Activated CD8-positive, alpha-beta T cell treated with anti-CD3 and anti-CD28 coated beads, Interleukin-2, amount 10 ng/mL, durations not matched to agents 7 days and 5 days (primary cell): Measurements from ENCODE around the gene SEMA4B. TPM values are rescaled to one million over a fixed set of nuclear protein-coding genes. Genes with fewer than 3 reads are reported as not detected.

Source experiments
- ATAC-seq: fragments of 150-1000 bp; cut with Tn5 transposase; one replicate; pipeline ENCODE4 v1.10.0; 2021; ENCODE audit warnings: moderate library complexity
- CTCF ChIA-PET: fragments of 350-600 bp; sonication (Branson Sonifier 250); formaldehyde crosslinking; loops from one replicate; lab custom pipeline; 2021; ENCODE audit warnings: antibody characterized with exemption; lab: Charles Lee
- POLR2A ChIA-PET: fragments of 350-600 bp; sonication (Branson Sonifier 250); formaldehyde crosslinking; loops from one replicate; lab custom pipeline; 2021; ENCODE audit warnings: antibody characterized with exemption; lab: Charles Lee
- DNase-seq: peaks from one replicate; pipeline ENCODE4 v3.0.0-alpha.2; 2020
- H3K27ac Mint-ChIP-seq: one replicate; pipeline ENCODE4 v1.8.0; 2021; ENCODE audit warnings: mild to moderate bottlenecking, mixed read lengths
- H3K27me3 Mint-ChIP-seq: one replicate; pipeline ENCODE4 v1.8.0; 2021; ENCODE audit warnings: low read depth, mixed read lengths
- H3K36me3 Mint-ChIP-seq: one replicate; pipeline ENCODE4 v1.8.0; 2021; ENCODE audit warnings: low read depth, mixed read lengths
- H3K4me1 Mint-ChIP-seq: one replicate; pipeline ENCODE4 v1.8.0; 2021; ENCODE audit warnings: low read depth, mixed read lengths
- H3K4me3 Mint-ChIP-seq: one replicate; pipeline ENCODE4 v1.8.0; 2021; ENCODE audit warnings: mild to moderate bottlenecking, mixed read lengths
- H3K9me3 Mint-ChIP-seq: one replicate; pipeline ENCODE4 v1.8.0; 2022; ENCODE audit warnings: mixed read lengths; ENCODE audit not compliant: insufficient read depth
- total RNA-seq, 2 experiments: library from RNA; stranded (reverse); gene quantifications; one replicate each; pipeline ENCODE4 v1.2.3, GENCODE V29; 2021

SEMA4B gene
- total RNA-seq, 2 experiments from 2014 or later: 8.6 to 11.2 TPM

DNA sequence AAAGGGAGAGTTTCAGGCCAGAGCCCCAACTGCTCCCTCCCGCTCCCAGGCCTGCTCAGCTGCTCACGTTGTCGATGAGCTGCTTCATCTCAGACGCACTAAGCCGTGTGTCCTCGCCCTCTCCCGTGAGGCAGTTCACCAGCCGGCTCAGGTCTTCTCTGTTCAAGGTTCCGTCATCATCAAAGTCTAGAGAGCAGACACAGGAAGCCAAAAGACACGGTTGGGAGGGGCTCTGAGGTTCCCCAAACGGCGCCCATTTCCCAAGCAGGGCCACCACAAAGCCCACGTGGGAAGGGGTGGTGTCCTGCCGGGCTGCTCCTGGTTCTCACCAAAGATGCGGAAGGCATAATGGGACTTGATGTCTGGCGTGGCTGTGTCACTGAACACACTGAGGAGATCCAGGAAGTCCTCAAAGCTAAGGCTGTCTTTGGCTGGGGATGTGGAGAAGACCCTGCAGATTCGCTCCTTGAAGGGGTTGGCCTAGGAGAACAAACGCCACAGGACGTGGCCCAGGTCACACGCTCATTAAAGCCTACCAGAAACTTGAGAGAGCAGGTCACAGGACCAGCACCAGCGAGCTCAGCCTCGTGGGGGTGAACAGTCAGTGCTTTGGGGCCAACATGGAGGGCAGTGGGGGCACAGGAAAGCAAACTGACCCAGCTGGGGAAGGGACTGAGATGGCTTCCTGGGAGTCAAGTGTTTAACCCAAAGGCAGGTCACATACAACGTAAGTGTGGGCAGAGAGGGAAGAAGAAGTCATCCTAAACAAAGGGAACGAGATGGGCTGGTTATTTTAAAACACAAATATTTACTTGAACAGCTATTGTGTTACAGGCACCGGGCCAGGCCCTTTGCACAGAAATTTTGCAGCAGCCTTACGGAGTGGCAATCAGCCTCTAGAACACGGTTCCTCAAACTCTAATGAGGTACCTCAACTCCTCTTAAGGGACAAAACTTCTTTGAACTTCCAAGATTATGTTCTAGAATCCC, 30.2 kb downstream of the SEMA4B start:
- Mint-ChIP-seq H3K4me3 (peak overlapping the region; percentile 92), H3K9me3 (no peaks in the 10 kb centered on the region), H3K27me3 (no peaks in the 10 kb centered on the region), H3K27ac (peak overlapping the region; percentile 93), H3K4me1 (peaks cover 50% of the 10 kb centered on the region), H3K36me3 (peaks cover 36% of the 10 kb centered on the region)
- POLR2A ChIA-PET: interaction anchor here (0.6 to 4.7 kb wide), 9 partner anchors 14 to 614 kb away, joined by 3 to 35 read pairs (median 3); partner anchors contain the start of genes IDH2, NGRN and SEMA4B
- peak; percentile 89 for DNase-seq
- ATAC-seq: peak; percentile 64
- CTCF ChIA-PET: interaction anchor here (0.8 to 4.0 kb wide), 11 partner anchors 9 to 701 kb away, joined by 3 to 21 read pairs (median 4); partner anchors contain the start of genes HDDC3 and SEMA4B

DNA sequence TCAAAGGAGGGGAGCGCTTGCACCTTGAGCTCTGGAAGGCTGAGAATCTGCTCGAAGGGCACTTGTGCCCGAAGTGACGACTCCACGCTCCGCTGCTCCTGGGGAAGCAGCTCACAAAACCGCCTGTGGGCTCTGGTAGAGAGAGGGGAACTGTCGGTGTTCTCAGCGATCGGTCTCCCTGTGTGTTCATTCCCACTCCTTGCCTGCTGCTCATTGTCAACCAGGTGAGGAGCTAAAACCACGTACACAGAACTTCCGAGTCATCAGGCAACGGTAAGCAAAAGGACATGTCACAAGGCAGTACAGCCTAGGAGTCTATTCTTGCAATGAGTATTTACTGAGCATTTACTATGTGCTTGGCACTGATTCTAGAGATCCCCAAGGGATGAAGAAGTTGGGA, 31.1 kb downstream of the SEMA4B start:
- CTCF ChIA-PET: interaction anchor here (1.3 to 4.0 kb wide), 7 partner anchors 10 to 700 kb away, joined by 3 to 21 read pairs (median 8); partner anchors contain the start of genes HDDC3 and SEMA4B
- no peak for ATAC-seq
- Mint-ChIP-seq H3K4me3 (peak overlapping the region; percentile 92), H3K27ac (peak overlapping the region; percentile 93), H3K27me3 (no peaks in the 10 kb centered on the region), H3K36me3 (peaks cover 38% of the 10 kb centered on the region), H3K9me3 (no peaks in the 10 kb centered on the region), H3K4me1 (peaks cover 50% of the 10 kb centered on the region)
- POLR2A ChIA-PET: interaction anchor here (0.9 to 4.7 kb wide), 6 partner anchors 27 to 146 kb away, joined by 3 to 35 read pairs (median 5); partner anchors contain the start of genes IDH2, NGRN and SEMA4B
- DNase-seq: no peak

GRCh38 chr15:90232941-90233386, 31.8 kb downstream of the SEMA4B start:
- H3K4me1 Mint-ChIP-seq: peaks cover 50% of the 10 kb centered on the region
- H3K36me3 Mint-ChIP-seq: peaks cover 38% of the 10 kb centered on the region
- POLR2A ChIA-PET: interaction anchor here (0.6 to 4.7 kb wide), 12 partner anchors 10 to 159 kb away, joined by 3 to 35 read pairs (median 7); partner anchors contain the start of genes IDH2, IQGAP1, NGRN and SEMA4B
- H3K4me3 Mint-ChIP-seq: peak overlapping the region; percentile 92
- ATAC-seq: no peak
- peak overlapping the region; percentile 93 for H3K27ac Mint-ChIP-seq
- CTCF ChIA-PET: interaction anchor here (1.0 to 4.0 kb wide), 11 partner anchors 11 to 493 kb away, joined by 3 to 17 read pairs (median 3); partner anchors contain the start of genes IDH2, NGRN and SEMA4B
- H3K27me3 Mint-ChIP-seq: no peaks in the 10 kb centered on the region
- no peaks in the 10 kb centered on the region for H3K9me3 Mint-ChIP-seq
- no peak for DNase-seq

DNA sequence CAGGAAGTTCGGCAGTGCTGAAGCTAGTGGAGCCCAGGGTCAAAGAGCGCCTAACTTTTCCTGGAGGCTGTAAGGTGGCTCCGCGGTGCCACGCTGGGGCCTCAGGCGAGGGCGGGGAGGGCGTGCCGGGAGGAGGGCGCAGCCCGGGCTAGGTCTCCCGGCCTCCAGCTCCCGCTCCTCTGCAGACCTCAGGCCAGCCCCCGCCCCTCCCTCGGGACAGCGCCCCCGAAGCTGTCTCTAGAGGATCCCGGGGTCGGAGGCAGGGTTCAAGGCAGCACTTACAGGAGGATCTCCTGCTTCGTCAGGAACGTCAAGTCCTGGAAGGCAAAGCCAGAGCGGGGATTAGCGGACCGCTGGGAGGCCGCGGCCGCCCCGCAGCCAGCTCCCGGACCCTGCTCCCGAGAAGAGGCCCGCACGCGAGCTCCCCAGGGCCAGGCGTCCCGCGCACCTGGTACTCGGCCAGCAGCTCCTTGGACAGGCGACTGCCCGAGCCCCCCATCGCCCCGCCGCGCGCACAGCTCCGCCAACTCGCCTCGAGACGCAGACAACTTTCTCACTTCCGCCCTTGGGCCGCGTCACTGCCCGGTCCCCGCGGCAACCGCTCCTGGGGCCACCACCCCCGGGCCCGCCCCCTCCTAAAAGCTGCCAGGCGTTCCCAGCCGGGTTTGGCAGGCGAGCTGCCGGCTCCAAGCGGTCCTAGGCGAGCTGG, 32.4 kb downstream of the SEMA4B start, which contains the start of gene CIB1:
CIB1 (minus strand) TSS at position 555 of the 709 bp plus-strand sequence; CDS start at position 499, 56 bp downstream.
- ChIA-PET POLR2A (interaction anchor here (0.6 to 4.7 kb wide), 18 partner anchors 10 to 727 kb away, joined by 3 to 35 read pairs (median 4); partner anchors contain the start of genes AP3S2, HDDC3, IDH2 and IQGAP1), CTCF (interaction anchor here (1.0 to 4.0 kb wide), 11 partner anchors 12 to 493 kb away, joined by 3 to 17 read pairs (median 3); partner anchors contain the start of genes IDH2, NGRN, SEMA4B and TTLL13)
- Mint-ChIP-seq H3K27ac (peak within 1 kb of the TSS; percentile 93), H3K9me3 (no peaks in the 10 kb centered on the region), H3K27me3 (no peaks in the 10 kb centered on the region), H3K36me3 (peaks cover 43% of the 10 kb centered on the region), H3K4me3 (peak within 1 kb of the TSS; percentile 92), H3K4me1 (peaks cover 56% of the 10 kb centered on the region)
- DNase-seq: peak; percentile 97
- peak; percentile 85 for ATAC-seq

DNA sequence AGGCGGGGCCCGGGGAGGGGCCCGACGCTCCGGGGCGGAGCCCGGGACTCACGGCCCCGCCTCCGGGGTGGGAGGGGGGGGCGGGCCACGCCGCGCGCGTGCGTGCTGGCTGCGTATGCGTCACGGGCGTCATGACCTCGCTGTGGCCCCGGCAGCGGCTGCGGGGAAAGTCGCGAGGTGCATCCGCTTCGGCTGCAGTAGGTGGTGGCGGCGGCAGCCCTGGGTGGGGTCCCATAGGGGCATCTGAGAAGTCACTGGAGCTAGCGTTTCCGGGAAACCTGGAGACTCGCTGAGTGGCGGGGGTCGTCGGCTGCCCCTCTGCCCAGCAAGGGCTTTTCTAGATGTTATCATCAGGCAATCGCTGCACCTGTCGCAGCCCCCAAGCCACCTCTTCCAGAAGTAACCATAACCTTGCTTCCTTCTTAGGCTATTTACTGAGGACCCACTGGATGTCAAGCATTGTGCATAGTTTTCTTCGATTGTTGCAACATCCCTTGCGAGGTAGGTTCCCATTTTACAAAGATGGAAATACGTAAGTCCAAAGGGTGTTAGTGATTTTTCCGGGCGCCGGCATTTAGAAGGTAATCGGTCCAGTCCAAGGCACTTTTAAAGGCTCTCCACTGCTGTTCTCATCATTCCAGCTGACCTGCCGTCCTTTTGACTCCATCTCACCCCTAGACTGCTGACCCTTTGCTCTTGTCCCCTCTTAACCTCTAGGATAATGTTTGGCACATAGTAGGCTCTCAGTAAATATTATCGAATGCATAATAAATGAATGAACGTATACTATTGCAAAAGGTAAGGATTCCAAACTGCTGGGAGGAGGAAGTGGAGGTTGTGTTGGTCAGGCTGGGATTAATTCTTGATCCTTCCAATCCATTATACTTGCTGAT, 33.2 kb downstream of the SEMA4B start, which contains the start of gene GDPGP1:
GDPGP1 (plus strand) TSS at position 114 of the 893 bp plus-strand sequence. CDS start 6,700 bp downstream, outside the sequence.
- Mint-ChIP-seq H3K36me3 (peaks cover 41% of the 10 kb centered on the region), H3K4me3 (peak within 1 kb of the TSS; percentile 92), H3K27me3 (no peaks in the 10 kb centered on the region), H3K4me1 (peaks cover 54% of the 10 kb centered on the region), H3K27ac (peak within 1 kb of the TSS; percentile 93), H3K9me3 (no peaks in the 10 kb centered on the region)
- ATAC-seq: peak; percentile 73
- ChIA-PET CTCF (interaction anchor here (1.0 to 4.0 kb wide), 9 partner anchors 12 to 147 kb away, joined by 3 to 17 read pairs (median 3); partner anchors contain the start of genes IDH2, NGRN, SEMA4B and TTLL13), POLR2A (interaction anchor here (0.6 to 4.7 kb wide), 15 partner anchors 9 to 727 kb away, joined by 3 to 35 read pairs (median 4); partner anchors contain the start of genes AP3S2, HDDC3, IDH2 and IQGAP1)
- no peak for DNase-seq

DNA sequence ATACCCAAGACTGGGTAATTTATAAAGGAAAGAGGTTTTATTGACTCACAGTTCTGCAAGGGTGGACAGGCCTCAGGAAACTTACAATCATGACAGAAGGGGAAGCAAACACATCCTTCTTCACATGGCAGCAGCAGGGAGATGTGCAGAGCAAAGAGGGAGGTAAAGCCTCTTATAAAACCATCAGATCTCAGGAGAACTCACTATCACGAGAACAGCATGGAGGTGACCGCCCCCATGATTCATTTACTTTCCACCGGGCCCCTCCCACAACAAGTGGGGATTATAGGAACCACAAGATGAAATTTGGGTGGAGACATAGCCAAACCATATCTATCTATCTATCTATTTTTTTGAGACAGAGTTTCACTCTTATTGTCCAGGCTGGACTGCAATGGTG, 38.2 kb downstream of the SEMA4B start:
- POLR2A ChIA-PET: no interaction called here
- H3K4me1 Mint-ChIP-seq: peaks cover 18% of the 10 kb centered on the region

GRCh38 chr15:90240856-90241255, 39.7 kb downstream of the SEMA4B start:
- Mint-ChIP-seq H3K9me3 (no peaks in the 10 kb centered on the region), H3K4me1 (peaks cover 9% of the 10 kb centered on the region), H3K4me3 (no peak overlapping the region), H3K36me3 (peaks cover 22% of the 10 kb centered on the region), H3K27me3 (no peaks in the 10 kb centered on the region), H3K27ac (no peak overlapping the region)
- DNase-seq: no peak
- ChIA-PET CTCF (interaction anchor here (0.5 kb wide), 1 partner anchor 1362 kb away, joined by 3 read pairs; no protein-coding TSS in a partner anchor), POLR2A (no interaction called here)
- ATAC-seq: no peak

More for the DNA sequence above, 38.2 kb downstream of the SEMA4B start:
- ATAC-seq: no peak
- Mint-ChIP-seq H3K4me3 (no peak overlapping the region), H3K36me3 (peaks cover 25% of the 10 kb centered on the region), H3K27ac (no peak overlapping the region), H3K27me3 (no peaks in the 10 kb centered on the region), H3K9me3 (no peaks in the 10 kb centered on the region)
- CTCF ChIA-PET: no interaction called here
- no peak for DNase-seq

DNA sequence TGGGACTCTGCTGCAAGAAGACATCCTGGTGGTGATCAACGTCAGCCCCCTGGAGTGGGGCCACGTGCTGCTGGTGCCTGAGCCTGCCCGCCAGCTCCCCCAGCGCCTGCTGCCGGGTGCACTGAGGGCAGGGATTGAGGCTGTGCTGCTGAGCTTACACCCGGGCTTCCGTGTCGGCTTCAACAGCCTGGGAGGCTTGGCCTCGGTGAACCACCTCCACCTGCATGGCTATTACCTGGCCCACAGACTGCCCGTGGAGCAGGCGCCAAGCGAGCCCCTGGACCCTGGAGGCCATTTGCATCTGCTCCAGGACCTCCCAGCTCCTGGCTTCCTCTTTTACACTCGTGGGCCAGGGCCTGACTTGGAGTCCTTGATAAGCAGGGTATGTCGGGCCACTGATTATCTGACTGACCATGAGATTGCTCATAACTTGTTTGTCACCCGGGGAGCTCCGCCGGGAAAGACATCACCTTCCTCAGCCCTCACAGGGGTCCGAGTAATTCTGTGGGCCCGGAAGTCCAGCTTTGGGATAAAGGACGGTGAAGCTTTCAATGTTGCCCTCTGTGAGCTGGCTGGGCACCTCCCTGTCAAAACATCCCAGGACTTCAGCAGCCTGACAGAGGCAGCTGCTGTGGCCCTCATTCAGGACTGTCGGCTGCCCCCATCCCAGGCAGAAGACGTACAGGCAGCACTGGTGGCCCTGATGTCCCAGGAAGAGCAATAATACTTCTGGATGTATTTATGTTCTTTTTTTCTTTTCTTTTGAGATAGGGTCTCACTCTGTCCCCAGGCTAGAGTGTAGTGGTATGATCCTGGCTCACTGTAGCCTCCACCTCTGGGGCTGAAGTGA, 40.4 kb downstream of the SEMA4B start:
- Mint-ChIP-seq H3K4me1 (peaks cover 9% of the 10 kb centered on the region), H3K9me3 (no peaks in the 10 kb centered on the region), H3K4me3 (no peak overlapping the region), H3K27me3 (no peaks in the 10 kb centered on the region), H3K27ac (no peak overlapping the region), H3K36me3 (peaks cover 16% of the 10 kb centered on the region)
- ATAC-seq (no peak), DNase-seq (no peak)
- ChIA-PET CTCF (interaction anchor here (0.5 kb wide), 1 partner anchor 1363 kb away, joined by 3 read pairs; no protein-coding TSS in a partner anchor), POLR2A (interaction anchor here (1.0 kb wide), 1 partner anchor 15 kb away, joined by 3 read pairs; no protein-coding TSS in a partner anchor)

DNA sequence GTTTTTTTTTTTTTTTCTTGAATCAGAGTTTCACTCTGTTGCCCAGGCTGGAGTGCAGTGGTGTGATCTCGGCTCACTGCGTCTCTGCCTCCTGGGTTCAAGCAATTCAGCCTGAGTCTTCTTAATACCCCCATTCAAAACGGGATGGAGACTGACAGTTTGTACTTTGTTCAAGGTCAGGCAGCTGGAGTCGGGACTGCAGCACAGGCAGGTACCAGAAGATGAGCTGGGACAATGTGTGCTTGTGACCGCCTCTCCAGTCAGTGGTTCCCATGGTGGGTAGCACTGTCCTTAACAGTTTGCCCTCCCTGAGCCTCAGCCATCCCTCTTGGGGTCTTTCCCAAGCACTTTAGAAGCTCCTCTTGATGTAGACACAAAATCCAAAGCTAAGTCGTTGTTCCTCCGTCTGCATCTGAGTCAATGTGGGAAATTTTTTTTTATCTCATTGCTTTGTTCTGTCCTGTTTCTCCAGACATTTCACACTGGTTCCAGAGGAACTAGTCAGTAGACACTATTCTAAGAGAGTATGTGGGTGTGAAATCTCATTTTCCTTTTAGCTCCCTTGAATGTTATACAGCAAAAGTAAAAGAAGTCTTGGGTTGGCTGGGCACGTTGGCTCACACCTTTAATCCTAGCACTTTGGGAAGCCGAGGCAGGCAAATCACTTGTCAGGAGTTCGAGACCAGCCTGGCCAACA, 43.0 kb downstream of the SEMA4B start:
- Mint-ChIP-seq H3K4me3 (no peak overlapping the region), H3K27me3 (no peaks in the 10 kb centered on the region), H3K27ac (no peak overlapping the region), H3K4me1 (peaks cover 9% of the 10 kb centered on the region), H3K36me3 (peaks cover 7% of the 10 kb centered on the region), H3K9me3 (no peaks in the 10 kb centered on the region)
- DNase-seq: no peak
- ChIA-PET CTCF (interaction anchor here (0.8 to 2.2 kb wide), 2 partner anchors 24 to 57 kb away, joined by 3 to 6 read pairs; no protein-coding TSS in a partner anchor), POLR2A (interaction anchor here (1.3 kb wide), 1 partner anchor 11 kb away, joined by 4 read pairs; the partner anchor contains the start of genes CIB1 and GDPGP1)
- ATAC-seq: no peak
